ENCODE data around the gene KAT6B.

The KAT6B gene

DNA sequence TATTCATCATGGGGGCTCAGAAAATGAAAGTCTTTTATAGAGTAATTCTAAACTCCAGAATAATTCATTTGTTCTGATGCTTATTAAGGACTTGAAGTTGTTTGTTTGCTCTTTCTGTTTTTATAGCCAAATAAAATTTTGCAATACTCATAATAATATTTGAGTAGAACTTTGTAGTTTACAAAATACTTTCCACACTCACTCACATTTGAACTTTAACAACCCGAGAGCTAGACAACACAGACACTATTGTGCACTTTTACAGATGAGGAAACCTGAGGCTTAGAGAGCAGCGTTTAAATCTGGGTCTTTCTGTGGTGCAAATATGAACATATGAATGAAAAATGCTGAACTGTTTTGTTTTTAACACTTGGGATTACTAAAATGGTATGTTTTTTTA, 126.8 kb downstream of the KAT6B start:
- DNase-seq (ENCODE audit: low read depth), result no peak

DNA sequence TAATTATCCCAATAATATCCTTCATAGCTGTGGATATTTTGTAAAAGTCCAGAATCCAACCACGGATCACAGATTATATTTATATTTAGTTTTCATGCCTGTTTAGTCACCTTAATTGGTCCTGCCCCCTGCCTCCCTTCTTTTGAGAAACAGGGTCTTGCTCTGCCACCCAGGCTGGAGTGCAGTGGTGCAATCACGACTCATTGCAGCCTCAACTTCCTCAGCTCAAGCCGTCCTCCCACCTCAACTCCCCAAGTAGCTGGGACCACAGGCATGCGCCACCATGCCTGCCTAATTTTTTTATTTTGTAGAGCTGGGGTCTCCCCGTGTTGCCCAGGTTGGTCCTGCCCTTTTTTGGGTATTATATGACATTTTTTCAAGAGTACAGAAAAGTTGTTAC, 129.4 kb downstream of the KAT6B start:
- no peak for DNase-seq (ENCODE audit: low read depth)

DNA sequence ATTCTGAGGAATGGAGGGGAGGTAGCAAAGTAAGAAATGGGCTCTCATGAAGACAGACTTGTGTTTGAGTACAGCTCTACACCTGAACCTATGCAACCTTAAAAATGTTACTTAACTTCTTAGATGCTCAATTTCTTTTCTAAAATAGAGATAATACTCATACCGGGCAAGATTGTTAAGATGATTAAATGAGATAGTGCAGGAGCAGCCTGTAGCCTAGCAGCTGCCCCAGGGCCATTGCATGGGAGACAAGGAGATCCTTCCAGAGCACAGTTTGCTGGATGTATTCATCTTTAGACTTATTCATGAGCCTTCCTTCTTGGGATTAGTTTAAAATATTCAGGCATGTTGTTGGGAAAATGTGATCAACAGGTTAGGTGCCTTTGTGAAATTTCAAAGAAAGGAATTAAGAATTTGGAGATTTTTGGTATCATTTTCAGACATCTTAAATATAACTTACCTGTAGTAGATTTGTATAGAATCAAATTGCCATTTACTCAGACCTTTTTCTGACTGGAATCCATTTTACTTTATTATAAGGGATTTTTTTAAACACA, 130.2 kb downstream of the KAT6B start:
- no peak for DNase-seq (ENCODE audit: low read depth)

DNA sequence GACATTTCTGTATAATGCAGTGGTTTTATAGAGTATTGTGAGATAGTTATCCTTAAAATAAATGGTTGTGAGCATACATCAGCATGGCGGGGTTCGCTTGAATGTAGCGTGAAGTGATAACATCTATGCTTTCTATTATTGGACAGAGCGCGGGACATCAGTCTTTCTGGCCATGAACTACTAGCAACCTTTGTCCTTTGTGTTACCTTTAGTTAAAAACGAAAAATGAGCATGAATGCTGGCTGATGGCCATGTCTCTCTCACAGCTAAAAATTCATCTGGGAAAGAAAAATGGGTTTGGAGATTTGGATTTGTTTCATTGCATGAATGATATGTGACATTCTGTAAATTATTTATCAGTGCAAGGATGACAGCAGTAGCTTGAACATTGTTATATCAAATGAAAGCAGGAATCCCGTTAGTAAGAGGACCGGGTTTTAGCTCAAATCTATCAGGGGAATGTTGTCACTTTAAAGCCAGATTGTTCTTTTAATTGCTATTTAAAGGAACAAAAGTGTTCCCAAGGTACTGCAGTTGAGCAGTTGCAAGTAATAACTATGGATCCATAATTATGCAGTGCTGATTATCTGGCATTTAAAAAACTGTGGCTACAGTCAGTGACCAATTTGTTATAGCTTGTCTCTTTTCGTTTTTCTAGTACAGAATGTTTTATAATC, 131.0 kb downstream of the KAT6B start:
- no peak for DNase-seq (ENCODE audit: low read depth)

DNA sequence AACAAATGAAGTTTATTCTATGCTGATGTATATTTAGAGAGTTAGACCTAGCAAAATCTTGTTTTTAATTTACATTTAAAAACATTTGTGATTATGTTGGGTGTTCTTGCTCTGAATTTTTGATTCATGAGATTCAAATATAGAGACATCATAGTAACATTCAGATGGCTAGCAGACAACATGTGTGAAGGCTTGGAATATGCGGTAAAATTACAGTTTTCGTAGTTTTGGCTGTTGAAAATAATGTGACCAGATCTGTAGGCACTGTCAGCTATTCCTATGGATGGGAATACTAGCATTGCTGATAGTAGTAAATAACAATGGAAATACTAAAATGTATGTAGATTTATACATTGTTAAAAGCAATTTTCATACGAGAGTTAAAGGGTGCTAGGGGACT, 131.9 kb downstream of the KAT6B start:
- DNase-seq (ENCODE audit: low read depth), result no peak

DNA sequence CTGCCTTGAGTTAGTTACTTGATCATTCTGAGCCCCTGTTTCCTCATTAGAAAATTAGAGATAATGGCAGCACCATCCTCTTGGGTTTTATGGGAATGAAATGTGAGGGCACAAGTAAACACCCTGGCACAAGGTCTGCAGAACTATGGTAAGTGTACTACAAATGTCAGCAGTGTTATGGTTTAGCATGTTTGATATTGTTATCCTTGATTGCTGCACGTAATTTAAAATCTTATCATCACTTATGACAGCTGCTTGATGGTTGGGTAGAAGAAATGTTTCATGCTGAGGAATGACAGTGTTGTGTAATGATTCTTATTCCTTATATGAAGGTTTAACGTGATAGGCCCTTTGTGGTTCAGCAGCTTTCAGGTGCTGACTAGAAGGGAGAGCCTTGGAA, 134.3 kb downstream of the KAT6B start:
- no peak for DNase-seq (ENCODE audit: low read depth)

DNA sequence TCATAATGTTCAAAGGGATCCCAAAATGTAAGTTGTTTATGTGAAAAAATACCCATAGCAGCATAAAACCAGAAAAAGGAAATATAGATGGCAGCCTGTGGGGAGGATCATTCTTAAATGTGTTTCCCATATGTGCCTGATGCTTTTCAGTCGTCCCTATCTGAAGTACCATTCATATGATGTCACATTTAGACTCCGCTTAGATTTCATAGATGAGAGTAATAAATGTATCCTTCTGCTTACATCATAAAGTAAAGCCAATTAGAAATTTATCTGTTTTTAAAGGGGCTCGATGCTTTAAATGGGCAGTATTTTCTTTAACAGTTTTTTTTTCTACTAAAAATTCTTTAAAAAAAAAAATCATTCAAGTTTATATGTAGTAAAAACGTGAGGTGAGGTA, 136.1 kb downstream of the KAT6B start:
- DNase-seq (ENCODE audit: low read depth), result no peak

DNA sequence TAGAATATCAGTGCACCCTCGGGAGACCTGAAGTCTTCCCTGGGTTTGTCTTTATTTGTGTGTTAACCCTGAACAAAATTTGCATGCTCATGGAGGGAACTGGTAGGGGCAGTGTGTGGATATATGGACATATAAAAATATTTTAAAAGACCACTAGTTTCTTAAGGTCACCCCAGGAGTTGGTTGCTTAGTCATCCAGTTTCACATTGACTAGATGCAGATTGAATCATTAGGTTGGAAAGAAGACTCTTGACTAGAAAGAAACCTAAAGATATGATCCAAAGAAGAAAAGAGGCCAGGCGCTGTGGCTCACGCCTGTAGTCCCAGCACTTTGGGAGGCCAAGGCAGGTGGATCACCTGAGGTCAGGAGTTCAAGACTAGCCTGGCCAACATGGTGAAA, 137.1 kb downstream of the KAT6B start:
- no peak for DNase-seq (ENCODE audit: low read depth)

DNA sequence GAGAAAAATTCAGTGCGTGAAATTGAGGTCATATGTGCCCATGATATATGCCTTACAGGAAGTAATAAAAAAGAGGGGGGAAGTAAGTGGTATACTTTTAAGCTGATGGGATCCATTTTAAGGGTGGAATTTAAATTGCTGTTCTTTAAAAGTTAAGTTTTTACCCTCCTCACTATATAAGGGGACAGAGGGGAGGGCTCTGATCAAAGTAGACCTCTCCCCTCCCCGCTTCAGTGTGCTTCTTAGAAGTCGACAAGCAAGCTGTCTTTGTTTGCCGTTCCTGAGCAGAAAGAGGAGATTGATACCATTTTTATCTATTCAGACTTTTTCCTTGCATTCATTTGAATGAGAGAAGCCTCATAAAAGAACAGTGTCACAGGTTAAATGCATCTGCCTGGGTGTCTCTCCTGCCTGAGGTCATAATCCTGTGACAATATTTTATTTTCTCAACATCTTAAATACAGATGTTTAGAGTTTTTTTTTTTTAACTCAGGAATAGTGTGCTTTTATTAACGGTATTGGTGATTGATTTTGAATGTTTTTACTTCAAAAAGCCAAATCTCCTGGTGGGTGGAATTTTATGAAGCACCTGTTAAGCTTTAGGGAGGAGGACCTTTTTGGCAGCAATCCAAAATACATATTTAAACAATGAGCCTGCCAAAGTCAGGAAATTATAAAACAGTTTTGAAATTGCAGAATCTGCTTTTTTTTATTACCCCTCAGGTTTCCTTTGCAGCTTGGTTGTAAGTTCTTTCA, 141.7 kb downstream of the KAT6B start:
- no peak for DNase-seq (ENCODE audit: low read depth)

DNA sequence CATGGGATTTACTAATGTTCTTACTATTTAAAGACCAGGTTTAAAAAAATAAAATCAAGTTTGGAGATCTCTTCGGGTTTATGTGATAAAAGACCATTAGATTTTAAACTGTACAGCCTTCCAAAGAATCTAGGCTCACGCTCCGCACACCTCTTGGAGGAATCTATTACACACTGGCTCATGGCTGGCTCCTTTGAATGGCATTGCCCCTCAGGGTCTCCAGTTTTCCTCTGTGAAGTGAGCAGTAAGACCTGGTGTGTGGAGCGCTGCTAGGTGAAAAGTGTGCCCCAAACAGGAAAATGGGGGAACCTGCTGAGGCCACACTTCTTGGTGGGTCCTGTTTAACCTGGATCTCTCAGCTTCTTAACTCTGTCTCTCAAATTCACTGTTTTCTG, 142.3 kb downstream of the KAT6B start:
- no peak for DNase-seq (ENCODE audit: low read depth)

DNA sequence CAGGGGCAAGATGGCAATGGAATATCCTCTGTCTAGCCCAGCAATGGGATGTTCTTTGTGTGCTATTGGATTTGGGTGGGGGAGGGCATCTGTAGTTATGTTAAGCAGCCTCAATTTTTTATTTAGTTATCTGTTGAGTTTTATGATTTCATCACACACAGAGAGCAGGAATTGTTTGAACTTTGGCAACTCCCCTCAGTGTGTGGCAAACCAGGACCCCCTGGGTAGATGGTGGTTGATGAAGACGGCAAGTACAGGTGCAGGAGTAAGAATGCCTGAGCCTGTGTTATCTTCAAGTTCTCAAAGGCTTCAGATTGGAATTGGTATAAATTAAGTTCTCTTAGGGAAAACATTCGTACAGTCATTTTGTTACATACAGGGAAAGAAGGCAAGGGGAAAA, 142.7 kb downstream of the KAT6B start:
- DNase-seq (ENCODE audit: low read depth), result no peak

DNA sequence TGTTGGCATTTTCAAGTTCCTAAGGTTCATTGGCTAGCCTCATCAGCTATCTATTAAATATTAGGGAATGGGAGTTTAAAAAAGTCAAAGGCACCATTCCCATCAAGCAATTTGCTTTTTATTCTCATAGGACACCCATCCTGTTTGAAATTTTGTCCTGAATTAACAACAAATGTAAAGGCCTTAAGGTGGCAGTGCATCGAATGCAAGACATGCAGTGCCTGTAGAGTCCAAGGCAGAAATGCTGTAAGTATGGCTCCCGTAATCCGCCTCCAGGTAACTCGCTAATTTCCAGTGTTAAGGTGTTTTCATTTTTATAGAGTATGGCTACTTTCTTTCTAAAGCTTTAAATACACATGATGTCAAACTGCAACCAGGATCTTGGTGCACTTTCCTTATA, 143.1 kb downstream of the KAT6B start:
- DNase-seq (ENCODE audit: low read depth), result no peak

DNA sequence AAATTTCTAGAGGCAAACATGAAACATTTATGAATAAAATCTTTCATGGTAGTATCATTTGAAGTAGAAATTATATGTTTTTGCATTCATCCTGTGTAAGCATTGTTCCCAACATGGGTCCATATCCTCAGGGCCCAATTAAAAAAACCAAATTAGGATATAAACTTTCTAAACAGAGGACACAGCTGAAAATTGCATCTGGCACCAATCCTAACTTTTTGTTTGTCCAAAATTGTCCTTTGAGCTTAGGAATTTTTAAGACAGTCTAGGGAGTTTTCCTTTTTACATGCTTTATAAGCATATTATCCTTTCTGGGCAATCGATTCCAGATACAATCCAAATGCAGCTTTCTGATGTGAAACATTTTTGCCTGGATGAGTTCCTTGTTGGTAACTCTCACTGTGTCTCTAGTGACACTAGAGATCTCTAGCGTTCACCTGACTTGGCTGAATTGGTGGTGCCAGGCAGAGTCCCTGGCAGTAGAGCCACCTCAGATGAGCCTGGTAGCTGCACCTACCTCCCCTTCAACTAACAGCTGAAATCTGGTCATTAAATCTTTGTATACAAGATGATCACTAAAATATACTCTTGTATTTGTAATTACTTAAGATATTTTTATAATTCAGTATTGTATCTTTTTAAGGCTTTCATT, 147.5 kb downstream of the KAT6B start:
- DNase-seq (ENCODE audit: low read depth), result no peak

DNA sequence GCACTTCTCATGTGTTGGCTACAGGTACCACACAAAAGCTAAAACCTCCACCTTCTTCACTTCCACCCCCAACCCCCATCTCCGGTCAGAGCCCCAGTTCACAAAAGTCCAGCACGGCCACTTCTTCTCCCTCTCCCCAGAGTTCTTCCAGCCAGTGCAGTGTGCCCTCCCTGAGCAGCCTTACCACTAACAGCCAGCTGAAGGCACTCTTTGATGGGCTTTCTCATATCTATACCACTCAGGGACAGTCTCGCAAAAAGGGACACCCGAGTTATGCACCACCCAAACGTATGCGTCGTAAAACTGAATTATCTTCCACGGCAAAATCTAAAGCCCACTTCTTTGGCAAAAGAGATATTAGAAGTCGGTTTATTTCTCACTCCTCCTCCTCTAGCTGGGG, 149.4 kb downstream of the KAT6B start:
- no peak for DNase-seq (ENCODE audit: low read depth)

DNA sequence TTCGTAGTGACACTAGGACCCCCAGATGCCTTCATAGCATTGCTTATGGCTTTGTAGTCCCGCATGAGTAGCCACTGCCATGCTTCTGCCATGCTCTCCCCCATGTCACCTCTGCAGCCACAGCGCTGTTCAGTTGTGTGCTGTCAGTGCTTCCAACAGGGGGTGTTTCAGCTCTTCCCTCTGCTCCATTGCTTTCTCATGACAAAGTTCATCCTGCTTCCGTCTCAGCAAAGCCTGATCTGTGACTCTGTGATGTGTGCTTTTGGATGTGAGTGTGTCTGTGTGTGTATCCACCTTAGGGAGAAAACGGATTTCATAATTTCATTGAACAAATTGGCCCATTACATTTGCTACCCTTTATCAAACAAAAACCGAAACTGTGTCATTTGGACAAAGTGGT, 150.2 kb downstream of the KAT6B start:
- DNase-seq (ENCODE audit: low read depth), result no peak

DNA sequence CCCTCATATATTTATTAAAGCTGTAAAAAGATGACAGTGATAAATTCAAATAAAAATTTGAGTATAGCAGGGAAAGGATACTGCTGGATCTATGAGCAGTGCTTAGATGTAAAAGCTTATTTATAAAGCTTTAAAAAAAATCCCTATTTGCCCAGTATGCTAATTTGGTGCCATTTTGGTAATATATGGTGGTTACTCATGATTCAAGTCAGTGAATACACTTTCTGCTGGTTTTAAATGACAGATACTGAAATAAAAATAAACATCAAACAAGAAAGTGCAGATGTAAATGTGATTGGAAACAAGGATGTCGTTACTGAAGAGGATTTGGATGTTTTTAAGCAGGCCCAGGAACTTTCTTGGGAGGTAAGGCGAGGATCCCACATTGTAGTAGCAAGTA, 150.7 kb downstream of the KAT6B start:
- DNase-seq (ENCODE audit: low read depth), result no peak

DNA sequence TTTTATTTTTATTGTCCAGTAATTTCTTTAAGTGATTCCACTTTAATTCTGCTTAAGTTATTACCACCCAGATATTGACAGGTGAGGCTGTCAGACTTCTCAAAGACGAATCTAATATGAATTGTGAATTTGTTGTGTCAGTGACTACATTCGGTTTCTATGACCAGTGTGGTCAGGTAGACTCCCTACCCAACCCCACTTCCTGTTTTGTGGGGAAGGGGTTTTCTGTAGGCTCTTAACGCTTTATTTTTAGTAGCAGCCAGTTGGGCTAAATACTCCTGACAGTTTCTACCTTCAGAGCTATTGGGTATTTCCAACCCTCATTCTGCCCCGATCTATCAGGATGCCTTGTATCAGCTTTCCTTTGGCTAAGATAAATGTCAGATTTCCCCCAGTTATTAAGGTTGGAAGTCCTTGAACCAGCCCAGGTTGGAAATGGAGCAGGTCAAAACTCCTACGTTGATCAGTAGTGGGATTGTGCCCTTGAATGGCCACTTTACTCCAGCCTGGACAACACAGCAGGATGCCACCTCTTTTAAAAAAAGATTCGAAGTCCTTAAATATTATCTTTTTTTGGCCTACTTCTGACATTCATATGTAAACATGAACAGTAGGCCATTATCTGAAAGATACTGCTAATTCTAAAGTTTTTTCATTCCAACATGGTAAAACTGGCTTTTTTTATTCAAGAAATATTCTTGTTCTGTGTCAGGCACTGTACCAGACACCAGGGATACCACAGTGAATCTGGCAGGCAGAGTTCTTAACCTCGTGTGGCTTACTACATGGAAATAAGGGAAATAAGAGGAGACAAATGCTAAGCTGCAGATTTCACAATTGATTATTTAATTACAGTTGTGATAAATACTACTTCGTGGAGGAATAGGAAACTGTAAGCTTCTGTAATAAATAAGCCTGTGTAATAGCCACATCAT, 151.8 kb downstream of the KAT6B start:
- no peak for DNase-seq (ENCODE audit: low read depth)

DNA sequence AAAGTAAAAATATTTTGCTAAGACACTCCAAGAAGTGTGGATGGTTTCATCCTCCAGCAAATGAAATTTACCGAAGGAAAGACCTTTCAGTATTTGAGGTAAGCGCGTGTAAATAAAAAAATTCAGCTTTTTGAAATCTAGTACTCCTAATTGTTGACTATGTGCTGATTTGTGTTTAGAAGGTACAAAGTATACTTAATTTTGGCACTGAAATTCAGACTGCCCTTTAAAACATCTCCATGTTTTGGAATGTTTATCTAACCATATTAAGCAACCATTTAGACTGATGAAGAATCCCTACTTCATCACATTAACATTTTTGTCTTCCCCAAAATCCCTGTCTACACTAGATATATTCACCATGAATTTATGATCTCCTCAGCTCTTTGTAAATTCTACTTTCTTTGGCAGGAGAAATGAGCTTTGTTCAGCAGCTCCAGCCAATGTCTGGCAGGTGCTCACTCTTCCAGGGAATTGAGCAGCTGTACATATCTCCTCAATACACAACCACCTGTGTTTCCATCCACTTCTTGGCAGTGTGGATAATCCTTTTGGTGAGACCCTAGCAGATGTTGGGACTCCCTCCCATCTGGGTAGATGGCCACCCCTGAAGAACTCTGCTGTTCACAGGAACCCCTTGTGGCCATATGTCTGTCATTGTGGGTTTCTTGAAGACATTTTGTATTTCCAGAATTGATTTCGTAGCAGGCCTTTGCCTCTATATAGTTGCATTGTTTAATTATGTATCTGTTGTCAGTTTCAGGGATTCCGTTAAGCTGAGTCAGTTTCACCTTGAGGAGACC, 155.6 kb downstream of the KAT6B start:
- no peak for DNase-seq (ENCODE audit: low read depth)

DNA sequence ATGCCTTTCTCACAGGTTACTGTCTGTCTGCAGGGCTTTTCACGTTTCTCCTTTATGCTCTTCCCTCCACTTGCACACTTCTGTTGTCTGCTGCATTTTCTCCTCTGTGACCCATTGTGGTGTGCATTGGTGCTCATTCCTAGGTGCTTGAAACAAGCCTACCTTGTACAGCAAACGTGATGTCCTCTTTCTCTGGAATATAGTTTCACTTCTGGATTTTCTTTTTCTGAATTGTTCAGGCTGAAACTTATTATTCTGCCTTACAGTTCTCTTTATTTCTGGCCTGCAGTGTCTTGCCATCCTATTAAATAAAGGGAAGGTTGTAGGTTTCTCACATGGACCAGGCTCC, 156.2 kb downstream of the KAT6B start:
- DNase-seq (ENCODE audit: low read depth), result no peak

DNA sequence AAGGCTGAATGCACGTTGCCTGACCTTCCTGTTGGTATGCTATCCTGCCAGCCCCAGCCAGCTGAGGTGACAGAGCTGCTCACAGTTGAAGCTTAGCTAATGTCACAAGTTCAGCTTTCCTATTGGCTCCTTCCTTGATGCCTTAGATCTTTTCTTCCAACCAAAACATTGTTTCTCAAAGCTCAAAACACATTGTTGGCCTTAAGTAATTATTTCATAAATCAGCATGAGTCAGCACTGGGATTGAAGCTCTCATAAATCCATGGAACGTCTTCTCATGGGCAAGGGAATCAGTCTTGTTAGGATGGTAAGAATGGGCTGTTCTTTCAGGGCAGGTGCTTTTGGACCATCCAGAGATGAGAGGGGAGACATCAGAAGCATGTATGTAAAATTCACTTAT, 157.0 kb downstream of the KAT6B start:
- no peak for DNase-seq (ENCODE audit: low read depth)

DNA sequence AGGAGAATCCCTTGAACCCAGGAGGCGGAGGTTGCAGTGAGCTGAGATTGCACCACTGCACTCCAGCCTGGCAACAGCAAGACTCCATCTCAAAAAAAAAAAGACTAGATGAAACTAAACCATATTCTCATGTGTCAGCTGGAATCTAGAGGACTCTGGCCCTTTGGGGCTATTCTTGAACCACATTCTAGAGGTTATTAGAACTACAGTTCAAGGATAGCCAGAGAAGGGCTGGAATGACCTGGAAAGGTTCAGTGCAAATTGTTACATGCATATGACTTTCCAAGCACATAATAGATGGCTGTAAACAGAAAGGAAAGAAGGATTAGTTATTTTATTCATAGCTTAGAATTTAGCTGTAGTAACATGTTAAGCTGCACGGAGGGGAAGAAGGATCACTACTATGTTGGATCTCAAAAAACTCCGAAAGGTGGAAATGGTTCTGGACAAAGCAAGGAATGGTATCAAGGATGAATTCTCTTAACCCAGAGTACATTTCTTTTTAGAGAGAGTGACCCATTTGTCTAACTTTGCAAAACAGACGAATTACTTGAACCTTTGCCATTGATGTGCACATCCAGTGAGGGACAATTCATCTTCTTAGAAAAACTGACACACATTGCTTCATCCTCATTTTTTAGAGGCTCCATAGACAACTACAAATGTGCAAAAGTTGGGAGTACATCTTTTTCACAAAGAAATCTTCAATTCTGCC, 161.1 kb downstream of the KAT6B start:
- no peak for DNase-seq (ENCODE audit: low read depth)

Measured in HS-27A (cell line).